Measurements from ENCODE around the gene UBE2C. TPM values are rescaled to one million over a fixed set of nuclear protein-coding genes. Genes with fewer than 3 reads are reported as not detected.
A peak's percentile ranks its signal among the peaks of the same experiment; 100 is the strongest.

The UBE2C gene
- total and polyA plus RNA-seq, 5 donors, result 0.25 to 2.1 (median 1.3) TPM; not detected in 1

- no peak for ATAC-seq
- no peak overlapping the region for H3K4me3 ChIP-seq (ENCODE audit: low read length)
- DNase-seq, result peak in 1 of 3 donors; percentile 17
- intact Hi-C loops (cut with DNase I), result no loop called here
- 94% methylated on average over 8 of the region's 8 CpGs for WGBS
- H3K27me3 ChIP-seq (ENCODE audit: control insufficient read depth, insufficient read depth), result no peaks in the 10 kb centered on the region
- H3K4me1 ChIP-seq (ENCODE audit: control insufficient read depth, insufficient read depth, low read length), result no peaks in the 10 kb centered on the region
- H3K9me3 ChIP-seq (ENCODE audit: control insufficient read depth, low read length), result no peaks in the 10 kb centered on the region
- H3K27ac ChIP-seq (ENCODE audit: low read length), result no peak overlapping the region
Observed at GRCh38 chr20:45848421-45848820, 36.0 kb downstream of the UBE2C start.

GRCh38 chr20:45848969-45849582 lies 36.6 kb downstream of the UBE2C start:
- Histone ChIP-seq H3K27me3 (ENCODE audit: control insufficient read depth, insufficient read depth) (no peaks in the 10 kb centered on the region), H3K4me1 (ENCODE audit: control insufficient read depth, insufficient read depth, low read length) (no peaks in the 10 kb centered on the region), H3K27ac (ENCODE audit: low read length) (no peak overlapping the region), H3K9me3 (ENCODE audit: control insufficient read depth, low read length) (no peaks in the 10 kb centered on the region), H3K4me3 (ENCODE audit: low read length) (no peak overlapping the region)
- intact Hi-C loops (cut with DNase I), result no loop called here
- 88% methylated on average over 8 of the region's 8 CpGs for WGBS
- peak in 1 of 3 donors; percentile 30 for DNase-seq
- ATAC-seq, result no peak

GRCh38 chr20:45850238-45850637 lies 37.8 kb downstream of the UBE2C start:
- Histone ChIP-seq H3K4me3 (ENCODE audit: low read length) (no peak overlapping the region), H3K27ac (ENCODE audit: low read length) (no peak overlapping the region), H3K27me3 (ENCODE audit: control insufficient read depth, insufficient read depth) (no peaks in the 10 kb centered on the region), H3K4me1 (ENCODE audit: control insufficient read depth, insufficient read depth, low read length) (peaks cover 2% of the 10 kb centered on the region), H3K9me3 (ENCODE audit: control insufficient read depth, low read length) (no peaks in the 10 kb centered on the region)
- ATAC-seq (no peak), DNase-seq (no peak)
- intact Hi-C loops (cut with DNase I), result no loop called here
- 96% methylated on average over 2 of the region's 2 CpGs for WGBS

GRCh38 chr20:45850926-45851325 lies 38.5 kb downstream of the UBE2C start:
- intact Hi-C loops (cut with DNase I), result no loop called here
- peak overlapping the region; percentile 66 for H3K27ac ChIP-seq (ENCODE audit: low read length)

GRCh38 chr20:45851501-45851900 lies 39.1 kb downstream of the UBE2C start:
- ATAC-seq, result no peak
- Histone ChIP-seq H3K27me3 (ENCODE audit: control insufficient read depth, insufficient read depth) (no peaks in the 10 kb centered on the region), H3K4me1 (ENCODE audit: control insufficient read depth, insufficient read depth, low read length) (peaks cover 6% of the 10 kb centered on the region), H3K9me3 (ENCODE audit: control insufficient read depth, low read length) (no peaks in the 10 kb centered on the region), H3K27ac (ENCODE audit: low read length) (no peak overlapping the region), H3K4me3 (ENCODE audit: low read length) (no peak overlapping the region)
- no peak for DNase-seq
- intact Hi-C loops (cut with DNase I), result no loop called here

More at GRCh38 chr20:45850926-45851325, 38.5 kb downstream of the UBE2C start:
- H3K27me3 ChIP-seq (ENCODE audit: control insufficient read depth, insufficient read depth), result no peaks in the 10 kb centered on the region
- no peak for ATAC-seq
- H3K9me3 ChIP-seq (ENCODE audit: control insufficient read depth, low read length), result no peaks in the 10 kb centered on the region
- peaks cover 5% of the 10 kb centered on the region for H3K4me1 ChIP-seq (ENCODE audit: control insufficient read depth, insufficient read depth, low read length)
- DNase-seq, result peak in 1 of 3 donors; percentile 13
- 71% methylated on average over 1 of the region's 1 CpG for WGBS
- H3K4me3 ChIP-seq (ENCODE audit: low read length), result no peak overlapping the region

GRCh38 chr20:45852326-45852725 lies 39.9 kb downstream of the UBE2C start:
- intact Hi-C loops (cut with DNase I), result no loop called here
- Histone ChIP-seq H3K9me3 (ENCODE audit: control insufficient read depth, low read length) (no peaks in the 10 kb centered on the region), H3K27ac (ENCODE audit: low read length) (no peak overlapping the region), H3K4me3 (ENCODE audit: low read length) (no peak overlapping the region), H3K4me1 (ENCODE audit: control insufficient read depth, insufficient read depth, low read length) (peaks cover 6% of the 10 kb centered on the region), H3K27me3 (ENCODE audit: control insufficient read depth, insufficient read depth) (no peaks in the 10 kb centered on the region)
- ATAC-seq (no peak), DNase-seq (peak in 1 of 3 donors; percentile 25)
- 95% methylated on average over 6 of the region's 6 CpGs for WGBS

- no peaks in the 10 kb centered on the region for H3K9me3 ChIP-seq (ENCODE audit: control insufficient read depth, low read length)
- no peaks in the 10 kb centered on the region for H3K27me3 ChIP-seq (ENCODE audit: control insufficient read depth, insufficient read depth)
- H3K4me1 ChIP-seq (ENCODE audit: control insufficient read depth, insufficient read depth, low read length), result peaks cover 11% of the 10 kb centered on the region
- ATAC-seq, result no peak
- 79% methylated on average over 2 of the region's 2 CpGs for WGBS
- intact Hi-C loops (cut with DNase I), result no loop called here
- no peak for DNase-seq
- H3K4me3 ChIP-seq (ENCODE audit: low read length), result no peak overlapping the region
- no peak overlapping the region for H3K27ac ChIP-seq (ENCODE audit: low read length)
Observed at GRCh38 chr20:45853484-45853883, 41.0 kb downstream of the UBE2C start.

GRCh38 chr20:45857114-45857881 lies 44.9 kb downstream of the UBE2C start, which contains the start of the genes ACOT8 and ZSWIM3:
Gene ACOT8 (minus strand): TSS chr20:45857392. CDS start chr20:45857315, 77 bp downstream.
Gene ZSWIM3 (plus strand): TSS chr20:45857614. CDS start chr20:45857826, 212 bp downstream.
- Histone ChIP-seq H3K4me1 (ENCODE audit: control insufficient read depth, insufficient read depth, low read length) (peaks cover 11% of the 10 kb centered on the region), H3K27ac (ENCODE audit: low read length) (peak within 1 kb of the TSS; percentile 93), H3K9me3 (ENCODE audit: control insufficient read depth, low read length) (no peaks in the 10 kb centered on the region), H3K27me3 (ENCODE audit: control insufficient read depth, insufficient read depth) (no peaks in the 10 kb centered on the region), H3K4me3 (ENCODE audit: low read length) (peak within 1 kb of the TSS; percentile 90)
- ATAC-seq, result peak; percentile 99
- under 1% methylated on average over 36 of the region's 36 CpGs for WGBS
- intact Hi-C loops (cut with DNase I), result no loop called here
- DNase-seq, result peak; percentile 92 to 96 (median 96)

- peak overlapping the region; percentile 93 for H3K27ac ChIP-seq (ENCODE audit: low read length)
- intact Hi-C loops (cut with DNase I), result no loop called here
Observed at GRCh38 chr20:45857882-45858216, 45.4 kb downstream of the UBE2C start.

GRCh38 chr20:45859916-45860315 lies 47.5 kb downstream of the UBE2C start:
- no peak overlapping the region for H3K27ac ChIP-seq (ENCODE audit: low read length)
- ATAC-seq (no peak), DNase-seq (no peak)
- H3K4me3 ChIP-seq (ENCODE audit: low read length), result no peak overlapping the region
- H3K4me1 ChIP-seq (ENCODE audit: control insufficient read depth, insufficient read depth, low read length), result peaks cover 11% of the 10 kb centered on the region
- WGBS, result 95% methylated on average over 5 of the region's 5 CpGs
- H3K9me3 ChIP-seq (ENCODE audit: control insufficient read depth, low read length), result no peaks in the 10 kb centered on the region
- intact Hi-C loops (cut with DNase I), result no loop called here
- H3K27me3 ChIP-seq (ENCODE audit: control insufficient read depth, insufficient read depth), result no peaks in the 10 kb centered on the region

More at GRCh38 chr20:45857882-45858216, 45.4 kb downstream of the UBE2C start:
- DNase-seq (no peak), ATAC-seq (peak in 1 of 2 donors; percentile 38)
- 7% methylated on average over 13 of the region's 13 CpGs for WGBS
- Histone ChIP-seq H3K9me3 (ENCODE audit: control insufficient read depth, low read length) (no peaks in the 10 kb centered on the region), H3K4me1 (ENCODE audit: control insufficient read depth, insufficient read depth, low read length) (peaks cover 11% of the 10 kb centered on the region), H3K4me3 (ENCODE audit: low read length) (peak overlapping the region; percentile 90), H3K27me3 (ENCODE audit: control insufficient read depth, insufficient read depth) (no peaks in the 10 kb centered on the region)

- ATAC-seq, result no peak
- WGBS, result 76% methylated on average over 7 of the region's 7 CpGs
- no peak overlapping the region for H3K4me3 ChIP-seq (ENCODE audit: low read length)
- no peaks in the 10 kb centered on the region for H3K27me3 ChIP-seq (ENCODE audit: control insufficient read depth, insufficient read depth)
- no peak overlapping the region for H3K27ac ChIP-seq (ENCODE audit: low read length)
- intact Hi-C loops (cut with DNase I), result no loop called here
- H3K9me3 ChIP-seq (ENCODE audit: control insufficient read depth, low read length), result no peaks in the 10 kb centered on the region
- no peak for DNase-seq
- H3K4me1 ChIP-seq (ENCODE audit: control insufficient read depth, insufficient read depth, low read length), result peaks cover 9% of the 10 kb centered on the region
Observed at GRCh38 chr20:45860560-45861220, 48.2 kb downstream of the UBE2C start.

All from right cardiac atrium (tissue), 5 donors.